Liver (tissue), 9 donors: Measurements from ENCODE around the gene SAE1. TPM values are rescaled to one million over a fixed set of nuclear protein-coding genes. Genes with fewer than 3 reads are reported as not detected.

Experiments used
- DNase-seq: peaks from one replicate; pipeline ENCODE4 v3.0.0-alpha.2; 2017; ENCODE audit warnings: low spot score
- H3K27ac ChIP-seq, 2 donors: one replicate each; pipeline ENCODE4 v1.7.0; 2013; ENCODE audit warnings: inconsistent platforms in 2 of 2, low read length in 2 of 2, control low read depth in 1 of 2, low read depth in 1 of 2, mild to moderate bottlenecking in 1 of 2
- H3K27me3 ChIP-seq, 4 donors: one replicate each; pipeline versions ENCODE4 v1.6.1 to v1.7.0; 2013; ENCODE audit warnings: low read length in 3 of 4, inconsistent platforms in 1 of 4, mild to moderate bottlenecking in 1 of 4, moderate library complexity in 1 of 4; ENCODE audit not compliant: control insufficient read depth in 4 of 4, insufficient read depth in 4 of 4
- H3K36me3 ChIP-seq, 4 donors: one replicate each; pipeline versions ENCODE4 v1.6.1 to v1.7.0; 2013; ENCODE audit warnings: low read length in 3 of 4, mild to moderate bottlenecking in 3 of 4, low read depth in 1 of 4, moderate library complexity in 1 of 4; ENCODE audit not compliant: control insufficient read depth in 4 of 4, insufficient read depth in 3 of 4
- H3K4me1 ChIP-seq, 4 donors: one replicate each; pipeline versions ENCODE4 v1.6.1 to v1.7.0; 2013; ENCODE audit warnings: low read length in 3 of 4, mild to moderate bottlenecking in 3 of 4, moderate library complexity in 1 of 4; ENCODE audit not compliant: control insufficient read depth in 4 of 4, insufficient read depth in 4 of 4
- H3K4me3 ChIP-seq, 3 donors: one replicate each; pipeline versions ENCODE4 v1.6.1 to v1.7.0; 2013; ENCODE audit warnings: low read length in 3 of 3, control low read depth in 1 of 3, low read depth in 1 of 3, mild to moderate bottlenecking in 1 of 3
- H3K9ac ChIP-seq, 2 donors: one replicate each; pipeline ENCODE4 v1.7.0; 2013; ENCODE audit warnings: low read length in 2 of 2, mild to moderate bottlenecking in 2 of 2, moderate library complexity in 2 of 2, control low read depth in 1 of 2, low read depth in 1 of 2
- H3K9me3 ChIP-seq, 4 donors: one replicate each; pipeline versions ENCODE4 v1.6.1 to v1.7.0; 2013; ENCODE audit warnings: low read length in 3 of 4; ENCODE audit not compliant: control insufficient read depth in 4 of 4
- FOXA2 ChIP-seq: IDR thresholded peaks from 2 replicates; pipeline ENCODE4 v1.6.1; 2016; ENCODE audit warnings: antibody characterized with exemption
- GABPA ChIP-seq, 2 donors: IDR thresholded peaks in 1 of 2; conservative IDR thresholded peaks in 1 of 2; 2 replicates each; pipeline ENCODE4 v1.6.1; 2016; ENCODE audit warnings: antibody characterized with exemption in 2 of 2, mild to moderate bottlenecking in 1 of 2, moderate library complexity in 1 of 2
- HNF4A ChIP-seq, 2 donors: conservative IDR thresholded peaks; 2 replicates each; pipeline ENCODE4 v1.6.1; 2016; ENCODE audit warnings: antibody characterized with exemption in 2 of 2, mild to moderate bottlenecking in 2 of 2
- HNF4G ChIP-seq: IDR thresholded peaks from 2 replicates; pipeline ENCODE4 v1.6.1; 2016; ENCODE audit warnings: antibody characterized with exemption
- JUND ChIP-seq, 2 donors: IDR thresholded peaks; 2 replicates each; pipeline ENCODE4 v1.6.1; 2016; ENCODE audit warnings: antibody characterized with exemption in 2 of 2
- NR2F2 ChIP-seq: IDR thresholded peaks from 2 replicates; pipeline ENCODE4 v1.6.1; 2016; ENCODE audit warnings: antibody characterized with exemption
- RAD21 ChIP-seq, 2 donors: IDR thresholded peaks; 2 replicates each; pipeline ENCODE4 v1.6.1; 2016; ENCODE audit warnings: antibody characterized with exemption in 2 of 2, mild to moderate bottlenecking in 2 of 2
- RXRA ChIP-seq, 2 donors: IDR thresholded peaks; 2 replicates each; pipeline ENCODE4 v1.6.1; 2017 to 2018; ENCODE audit warnings: antibody characterized with exemption in 2 of 2, mild to moderate bottlenecking in 1 of 2
- SP1 ChIP-seq: IDR thresholded peaks from 2 replicates; pipeline ENCODE4 v1.6.1; 2018; ENCODE audit warnings: antibody characterized with exemption, mild to moderate bottlenecking
- YY1 ChIP-seq: IDR thresholded peaks from 2 replicates; pipeline ENCODE4 v1.6.1; 2016; ENCODE audit warnings: antibody characterized with exemption, mild to moderate bottlenecking
- WGBS: extraction: QIAGEN DNeasy Blood & Tissue Kit; methylation state at CpG from one replicate; pipeline ENCODE4 v1.1.7; 2013; 5-methylcytosine and 5-hydroxymethylcytosine counted together
- polyA plus RNA-seq, 2 donors: library from polyadenylated mRNA; stranded (reverse) in 1 of 2; unstranded in 1 of 2; fragments of 200-250 nt in 1 of 2; fragments of >200 nt in 1 of 2; fragmentation: Nextera tagmentation in 1 of 2; extraction: Ambion mirVana in 1 of 2; gene quantifications; one replicate each; pipeline versions ENCODE4 v1.2.1 to v1.2.3, GENCODE V29; 2013 to 2015
- total RNA-seq, 2 donors: library from RNA; depleted of rRNA; stranded (reverse); fragments of >200 nt; gene quantifications; one replicate each; pipeline ENCODE4 v1.2.3, GENCODE V29; 2014
- TF ChIP-seq, protein P1 (sequence below): IDR thresholded peaks from 2 replicates; pipeline ENCODE4 v1.6.1; 2016; ENCODE audit warnings: antibody characterized with exemption
- TF ChIP-seq, protein P2 (sequence below): fragments of 150-350 bp; IDR thresholded peaks from 2 replicates; pipeline ENCODE4 v1.5.1; 2017; ENCODE audit warnings: improper control_type of control experiment, low read depth, low read length; ENCODE audit not compliant: missing input control
- TF ChIP-seq, protein P3 (sequence below): IDR thresholded peaks from 2 replicates; pipeline ENCODE4 v1.6.1; 2016; ENCODE audit warnings: antibody characterized with exemption
- donor health status: healthy.
- donor health status: healthy.
- donor health status: healthy.
- donor health status: healthy.
- donor health status: healthy.

SAE1 gene
- total and polyA plus RNA-seq, 4 donors, result 19.0 to 31.8 (median 27.0) TPM

DNA sequence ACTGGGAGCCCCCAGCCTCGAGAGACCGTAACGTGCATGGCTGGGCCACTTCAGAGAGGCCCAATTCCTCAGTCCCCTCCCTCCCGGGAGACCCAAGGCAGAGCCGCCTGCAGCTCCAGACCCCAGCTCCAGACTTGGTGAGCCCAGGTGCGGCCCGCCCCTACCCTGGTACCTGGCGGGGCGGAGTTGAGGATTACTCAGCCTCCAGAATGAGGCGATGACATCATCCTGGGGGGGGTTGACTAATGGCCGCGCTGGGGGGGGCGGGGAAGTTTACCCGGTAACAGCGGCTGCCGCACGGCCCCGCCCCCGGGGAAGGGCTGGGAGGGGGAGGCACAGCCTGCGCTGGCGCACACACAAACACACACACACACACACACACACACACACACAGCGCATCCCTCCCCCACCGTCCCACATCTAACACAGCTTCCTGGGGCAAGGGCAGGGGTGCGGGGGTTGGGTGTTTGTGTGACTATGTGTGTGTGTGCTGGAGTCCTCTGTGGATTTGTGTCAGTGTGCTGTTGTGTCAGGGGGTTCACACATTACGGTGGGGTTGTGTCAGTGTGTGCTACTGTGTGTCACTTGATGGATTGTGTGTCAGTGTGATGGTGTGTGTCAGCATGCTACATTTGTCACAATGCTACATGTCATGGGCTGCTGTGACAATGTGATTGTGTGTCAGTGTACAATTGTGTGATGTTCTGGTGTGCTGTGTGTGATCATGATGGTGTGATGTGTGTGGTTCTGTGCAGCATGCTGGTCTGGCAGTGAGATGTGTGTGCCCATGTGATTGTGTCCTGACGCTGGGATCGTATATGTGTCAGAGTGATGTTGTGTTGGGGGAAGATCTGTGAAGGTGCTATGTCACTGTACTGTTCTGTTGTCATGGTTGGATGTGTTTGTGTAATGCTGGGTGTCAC is 110.6 kb downstream of the SAE1 start:
- Histone ChIP-seq H3K27ac (no peak overlapping the region), H3K4me3 (no peak overlapping the region), H3K27me3 (peaks cover 0 to 4% (median 0%) of the 10 kb centered on the region in 4 donors), H3K4me1 (peaks cover 0 to 8% (median 6%) of the 10 kb centered on the region in 4 donors), H3K36me3 (no peaks in the 10 kb centered on the region), H3K9ac (no peak overlapping the region), H3K9me3 (no peaks in the 10 kb centered on the region)
- no peak for DNase-seq
- 9% methylated on average over 27 of the region's 27 CpGs for WGBS
- TF ChIP-seq RAD21 (IDR thresholded peaks at IDR 0.05) (no peak), HNF4A (conservative IDR thresholded peaks at IDR 0.05) (no peak), GABPA (IDR thresholded peaks at IDR 0.05 in 1 of 2, conservative IDR thresholded peaks at IDR 0.05 in 1 of 2) (no peak), JUND (IDR thresholded peaks at IDR 0.05) (peak; percentile 25 to 54)

DNA sequence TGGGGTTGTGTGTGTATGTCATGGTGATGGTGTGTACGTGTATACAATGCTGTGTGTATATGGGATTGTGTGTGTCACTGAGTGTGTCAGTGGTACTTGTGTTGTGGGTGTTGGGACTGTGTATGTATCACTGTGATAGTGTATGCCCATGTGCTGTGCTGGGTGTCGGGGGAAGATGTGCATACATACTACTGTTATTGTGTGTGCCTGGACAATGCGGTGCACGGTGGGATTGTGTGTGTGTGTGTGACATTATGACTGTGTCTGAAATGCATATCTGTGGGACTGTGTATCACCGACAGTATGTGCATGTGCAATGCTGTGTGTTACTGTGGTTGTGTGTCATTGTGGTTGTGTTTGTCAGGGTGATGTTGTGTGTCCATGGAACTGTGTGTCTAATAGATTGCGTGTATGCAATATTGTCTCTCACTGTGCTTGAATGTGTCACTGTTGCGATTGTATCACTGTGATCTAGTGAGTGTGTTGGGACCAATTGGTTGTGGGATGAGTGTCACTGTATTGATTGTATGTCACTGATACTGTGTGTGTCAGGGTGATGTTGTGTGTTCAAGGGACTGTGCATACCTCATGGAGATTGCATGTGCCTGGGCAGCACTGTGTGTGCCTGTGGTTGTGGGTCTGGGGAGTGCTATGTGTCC is 111.4 kb downstream of the SAE1 start:
- Histone ChIP-seq H3K9me3 (no peaks in the 10 kb centered on the region), H3K4me3 (no peak overlapping the region), H3K27ac (no peak overlapping the region), H3K36me3 (no peaks in the 10 kb centered on the region), H3K4me1 (peaks cover 0 to 8% (median 6%) of the 10 kb centered on the region in 4 donors), H3K9ac (no peak overlapping the region), H3K27me3 (peaks cover 0 to 4% (median 0%) of the 10 kb centered on the region in 4 donors)
- no peak for DNase-seq
- TF ChIP-seq, protein P1, sequence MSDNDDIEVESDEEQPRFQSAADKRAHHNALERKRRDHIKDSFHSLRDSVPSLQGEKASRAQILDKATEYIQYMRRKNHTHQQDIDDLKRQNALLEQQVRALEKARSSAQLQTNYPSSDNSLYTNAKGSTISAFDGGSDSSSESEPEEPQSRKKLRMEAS, result no peak
- WGBS, result 84% methylated on average over 7 of the region's 7 CpGs

DNA sequence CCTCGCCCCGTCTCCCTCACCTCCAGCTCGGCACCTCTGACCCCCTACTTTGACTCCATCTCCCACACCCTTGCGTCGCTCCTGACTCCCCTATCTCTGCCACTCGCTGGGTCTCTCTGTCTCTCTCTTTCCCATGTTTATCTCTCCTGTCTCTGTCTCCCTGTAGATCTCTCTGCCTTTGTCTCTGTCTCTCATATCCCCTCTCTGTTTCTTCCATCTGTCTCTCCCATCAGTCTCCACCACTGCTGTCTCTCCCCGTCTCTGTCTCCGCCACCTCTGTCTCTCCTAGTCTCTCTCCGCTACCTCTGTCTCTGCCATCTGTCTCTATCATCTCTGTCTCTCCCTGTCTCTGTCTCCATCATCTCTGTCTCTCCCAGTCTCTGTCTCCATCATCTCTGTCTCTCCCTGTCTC is 112.7 kb downstream of the SAE1 start:
- H3K4me3 ChIP-seq, result no peak overlapping the region
- peaks cover 0 to 4% (median 0%) of the 10 kb centered on the region in 4 donors for H3K27me3 ChIP-seq
- no peak overlapping the region for H3K27ac ChIP-seq
- H3K9ac ChIP-seq, result peak overlapping the region in 1 of 2 donors; percentile 8
- 22% methylated on average over 9 of the region's 9 CpGs for WGBS
- TF ChIP-seq FOXA2 (no peak), SP1 (no peak)
- peaks cover 0 to 8% (median 6%) of the 10 kb centered on the region in 4 donors for H3K4me1 ChIP-seq
- H3K36me3 ChIP-seq, result no peaks in the 10 kb centered on the region
- DNase-seq, result no peak
- no peaks in the 10 kb centered on the region for H3K9me3 ChIP-seq

DNA sequence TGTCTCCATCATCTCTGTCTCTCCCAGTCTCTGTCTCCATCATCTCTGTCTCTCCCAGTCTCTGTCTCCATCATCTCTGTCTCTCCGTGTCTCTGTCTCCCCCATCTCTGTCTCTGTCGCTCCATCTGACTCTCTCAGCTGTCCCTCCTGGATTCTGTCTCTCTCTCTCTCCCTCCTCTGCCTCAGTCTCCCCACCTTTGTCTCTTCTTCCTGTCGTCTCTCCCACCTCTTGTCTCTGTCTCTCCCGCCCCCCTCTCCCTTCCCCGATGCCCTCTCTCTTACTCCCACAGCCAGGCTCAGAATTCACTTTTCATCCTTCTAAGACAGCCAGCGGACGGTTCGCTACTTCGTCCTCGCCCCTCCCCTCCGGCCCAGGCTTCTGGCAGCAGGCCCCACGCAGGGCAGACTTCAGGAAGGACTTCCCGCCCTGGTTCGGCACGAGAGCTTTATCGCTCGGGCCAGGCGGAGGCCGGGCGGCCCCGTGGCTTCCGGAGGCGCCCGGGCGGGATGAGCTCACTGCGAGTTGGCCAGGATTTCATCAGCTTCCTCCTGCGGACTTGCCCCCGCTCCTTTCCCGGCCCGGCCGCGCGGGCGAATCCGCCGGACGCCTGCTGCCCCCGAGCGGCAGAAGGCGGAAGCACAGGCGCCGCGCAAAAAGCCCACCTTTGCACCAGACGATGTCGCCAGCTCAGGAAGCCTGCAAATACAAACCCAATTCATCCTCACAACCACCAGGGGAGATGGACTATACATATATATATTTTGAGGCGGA is 113.3 kb downstream of the SAE1 start:
- 2% methylated on average over 46 of the region's 46 CpGs for WGBS
- Histone ChIP-seq H3K27ac (no peak overlapping the region), H3K9ac (peak overlapping the region in 1 of 2 donors; percentile 8), H3K36me3 (no peaks in the 10 kb centered on the region), H3K9me3 (no peaks in the 10 kb centered on the region), H3K27me3 (peaks cover 0 to 4% (median 0%) of the 10 kb centered on the region in 4 donors), H3K4me3 (peak overlapping the region in 1 of 3 donors; percentile 23), H3K4me1 (peaks cover 0 to 8% (median 6%) of the 10 kb centered on the region in 4 donors)
- DNase-seq, result peak; percentile 90
- peak in 1 of 2 donors; percentile 9 for TF ChIP-seq RXRA (IDR thresholded peaks at IDR 0.05)
- TF ChIP-seq, protein P2, sequence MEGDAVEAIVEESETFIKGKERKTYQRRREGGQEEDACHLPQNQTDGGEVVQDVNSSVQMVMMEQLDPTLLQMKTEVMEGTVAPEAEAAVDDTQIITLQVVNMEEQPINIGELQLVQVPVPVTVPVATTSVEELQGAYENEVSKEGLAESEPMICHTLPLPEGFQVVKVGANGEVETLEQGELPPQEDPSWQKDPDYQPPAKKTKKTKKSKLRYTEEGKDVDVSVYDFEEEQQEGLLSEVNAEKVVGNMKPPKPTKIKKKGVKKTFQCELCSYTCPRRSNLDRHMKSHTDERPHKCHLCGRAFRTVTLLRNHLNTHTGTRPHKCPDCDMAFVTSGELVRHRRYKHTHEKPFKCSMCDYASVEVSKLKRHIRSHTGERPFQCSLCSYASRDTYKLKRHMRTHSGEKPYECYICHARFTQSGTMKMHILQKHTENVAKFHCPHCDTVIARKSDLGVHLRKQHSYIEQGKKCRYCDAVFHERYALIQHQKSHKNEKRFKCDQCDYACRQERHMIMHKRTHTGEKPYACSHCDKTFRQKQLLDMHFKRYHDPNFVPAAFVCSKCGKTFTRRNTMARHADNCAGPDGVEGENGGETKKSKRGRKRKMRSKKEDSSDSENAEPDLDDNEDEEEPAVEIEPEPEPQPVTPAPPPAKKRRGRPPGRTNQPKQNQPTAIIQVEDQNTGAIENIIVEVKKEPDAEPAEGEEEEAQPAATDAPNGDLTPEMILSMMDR, result peak; percentile 99
- TF ChIP-seq YY1, result peak; percentile 46
- TF ChIP-seq, protein P1, result no peak
- TF ChIP-seq HNF4A (conservative IDR thresholded peaks at IDR 0.05), result peak in 1 of 2 donors; percentile 16
- TF ChIP-seq, protein P3, sequence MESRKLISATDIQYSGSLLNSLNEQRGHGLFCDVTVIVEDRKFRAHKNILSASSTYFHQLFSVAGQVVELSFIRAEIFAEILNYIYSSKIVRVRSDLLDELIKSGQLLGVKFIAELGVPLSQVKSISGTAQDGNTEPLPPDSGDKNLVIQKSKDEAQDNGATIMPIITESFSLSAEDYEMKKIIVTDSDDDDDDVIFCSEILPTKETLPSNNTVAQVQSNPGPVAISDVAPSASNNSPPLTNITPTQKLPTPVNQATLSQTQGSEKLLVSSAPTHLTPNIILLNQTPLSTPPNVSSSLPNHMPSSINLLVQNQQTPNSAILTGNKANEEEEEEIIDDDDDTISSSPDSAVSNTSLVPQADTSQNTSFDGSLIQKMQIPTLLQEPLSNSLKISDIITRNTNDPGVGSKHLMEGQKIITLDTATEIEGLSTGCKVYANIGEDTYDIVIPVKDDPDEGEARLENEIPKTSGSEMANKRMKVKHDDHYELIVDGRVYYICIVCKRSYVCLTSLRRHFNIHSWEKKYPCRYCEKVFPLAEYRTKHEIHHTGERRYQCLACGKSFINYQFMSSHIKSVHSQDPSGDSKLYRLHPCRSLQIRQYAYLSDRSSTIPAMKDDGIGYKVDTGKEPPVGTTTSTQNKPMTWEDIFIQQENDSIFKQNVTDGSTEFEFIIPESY, result no peak
- TF ChIP-seq NR2F2, result peak; percentile 56
- no peak for TF ChIP-seq HNF4G
